NCI-H82 (cell line): ENCODE data around the gene GCSAM.

Source experiments
- DNase-seq: peaks from one replicate; lab custom pipeline; 2025; lab: John Stamatoyannopoulos, UW

The GCSAM gene

DNA sequence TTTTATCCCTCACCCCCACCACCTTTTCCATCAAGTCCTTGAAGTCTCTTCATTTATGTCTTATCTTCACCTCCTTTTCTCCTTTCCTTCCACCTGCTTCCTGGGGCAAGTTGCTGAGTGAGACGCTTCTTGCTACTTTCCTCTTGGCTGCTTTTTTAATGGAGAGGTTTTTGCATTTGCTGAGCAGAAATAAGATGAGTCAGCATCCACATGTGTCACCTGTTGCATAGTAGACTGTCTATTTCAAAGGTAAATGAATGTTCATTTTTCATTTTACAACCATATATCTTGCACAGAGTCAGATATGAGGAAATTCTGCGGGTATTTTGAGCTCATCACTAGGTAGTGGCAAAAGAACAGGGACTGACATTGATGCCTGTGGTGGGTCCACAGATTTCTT is 28.3 kb downstream of the GCSAM start:
- DNase-seq, result no peak

DNA sequence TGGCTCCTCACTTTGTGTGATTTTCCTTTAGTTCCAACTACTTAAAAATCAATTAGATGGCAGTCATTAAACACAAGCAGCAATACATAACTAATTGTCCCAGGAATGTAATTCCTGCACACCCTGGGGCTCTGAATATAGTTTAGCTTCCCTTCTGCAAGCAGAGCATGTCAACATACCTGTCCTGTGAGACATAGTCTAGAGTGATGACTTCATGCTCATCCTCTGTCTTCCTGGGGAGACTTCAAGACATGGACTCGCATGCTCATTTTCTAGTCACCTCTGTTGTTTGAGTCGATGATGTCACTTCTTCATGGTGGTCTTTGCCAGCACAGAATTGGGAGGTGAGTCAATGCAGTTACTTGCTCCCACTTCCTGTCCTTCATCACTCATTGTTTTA is 31.1 kb downstream of the GCSAM start:
- DNase-seq, result no peak

DNA sequence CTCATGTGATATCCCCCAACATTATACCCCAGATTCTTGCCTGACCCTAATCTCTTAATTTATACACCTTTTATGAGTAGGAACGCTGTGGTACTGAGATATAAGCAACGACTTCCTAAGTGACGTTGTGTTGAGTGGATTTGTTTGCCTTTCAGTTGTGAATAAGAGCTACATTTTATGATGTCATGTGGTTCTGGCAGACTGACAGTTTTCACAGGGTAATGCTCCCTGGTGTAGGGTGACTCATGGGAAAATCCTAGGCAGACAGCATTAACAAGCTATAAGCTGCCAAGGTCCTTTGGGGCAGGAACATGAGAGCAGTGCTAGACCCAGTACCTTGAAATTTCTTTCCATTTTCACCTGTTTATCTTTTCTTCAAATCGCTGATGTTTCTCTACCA is 35.7 kb downstream of the GCSAM start:
- DNase-seq, result peak; percentile 15

DNA sequence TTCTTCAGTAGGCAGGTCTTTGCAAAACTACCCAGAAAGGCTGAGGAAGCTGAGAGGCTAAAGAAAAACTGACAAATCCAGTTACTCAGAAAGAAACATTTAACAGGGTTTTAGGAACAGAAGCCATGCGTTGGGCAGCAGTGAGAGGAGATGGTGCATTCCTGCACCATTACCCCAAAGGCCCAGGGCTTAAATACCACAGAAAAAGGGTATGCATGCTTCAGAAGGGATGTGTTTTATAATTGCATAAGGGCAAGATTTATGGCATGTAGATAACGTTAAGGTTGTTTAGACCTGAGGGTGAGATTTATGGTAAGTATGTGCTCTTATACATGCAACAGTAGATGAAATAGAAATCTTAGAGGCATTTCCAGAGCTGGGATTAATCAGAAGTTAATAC is 36.9 kb downstream of the GCSAM start:
- no peak for DNase-seq

DNA sequence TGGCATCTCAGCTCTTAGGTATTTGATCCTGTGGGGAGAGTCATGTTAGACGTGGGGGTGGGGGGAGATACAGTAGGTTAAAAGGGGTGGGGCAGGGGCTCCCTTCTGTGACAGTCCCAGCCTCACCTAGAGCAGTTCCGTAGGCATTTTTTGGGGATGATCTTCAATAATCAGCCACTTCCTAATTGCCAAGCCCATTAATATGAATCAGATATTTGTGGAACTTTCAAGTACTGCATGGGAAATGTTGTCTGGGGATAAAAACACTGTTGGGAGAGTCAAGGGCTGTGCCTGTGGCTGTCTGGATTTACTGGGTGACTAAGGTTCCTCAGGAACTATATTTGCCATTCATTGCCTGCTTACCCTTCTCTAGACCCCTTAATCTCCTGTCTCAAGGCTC is 37.3 kb downstream of the GCSAM start:
- DNase-seq, result no peak

DNA sequence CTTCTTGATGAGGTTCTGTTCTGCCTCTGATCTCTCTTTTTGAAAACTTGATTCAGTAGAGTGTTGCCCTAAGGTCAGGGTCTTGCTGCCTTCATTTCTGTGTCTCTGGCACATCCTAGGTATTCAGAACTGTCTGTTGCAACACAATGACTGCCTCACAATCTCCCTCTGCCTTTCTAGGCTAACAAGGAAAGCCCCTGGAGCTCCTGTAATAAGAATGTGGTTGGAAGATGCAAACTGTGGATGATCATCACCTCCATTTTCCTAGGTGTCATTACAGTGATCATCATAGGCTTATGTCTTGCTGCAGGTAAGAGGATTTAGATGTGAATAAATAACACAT is 39.9 kb downstream of the GCSAM start:
- no peak for DNase-seq

DNA sequence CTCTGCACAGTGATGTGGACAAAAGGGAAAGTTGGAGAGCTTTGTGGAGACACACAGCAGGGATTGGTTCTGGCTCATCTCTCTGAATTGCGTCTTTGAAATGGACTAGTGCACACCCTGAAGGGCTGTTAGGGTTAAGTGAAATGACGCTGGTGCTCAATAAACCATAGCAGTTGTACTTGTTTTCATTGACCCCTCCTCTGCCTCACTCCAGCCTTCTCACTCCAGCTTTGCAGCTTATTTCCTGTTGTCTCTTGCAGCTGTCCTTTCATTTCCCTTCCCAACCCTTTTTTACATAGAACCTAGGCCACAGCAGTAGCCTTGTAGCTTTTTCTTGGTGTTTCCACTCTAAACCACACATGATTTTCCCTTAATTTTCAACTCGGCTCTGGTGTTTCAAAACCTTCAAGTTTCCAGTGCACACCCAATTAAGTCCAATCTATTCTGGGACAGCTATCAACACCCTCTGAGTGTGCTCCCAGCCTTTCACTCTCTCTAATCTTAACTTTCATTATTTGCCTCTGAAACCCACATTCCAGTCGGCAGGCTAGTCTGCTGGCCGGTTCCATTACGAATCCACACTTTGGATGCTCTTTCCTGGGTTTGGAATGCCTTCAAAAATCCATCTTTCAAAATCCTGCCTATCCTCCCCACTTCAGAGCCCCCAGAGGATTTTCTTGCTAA is 40.4 kb downstream of the GCSAM start:
- no peak for DNase-seq

DNA sequence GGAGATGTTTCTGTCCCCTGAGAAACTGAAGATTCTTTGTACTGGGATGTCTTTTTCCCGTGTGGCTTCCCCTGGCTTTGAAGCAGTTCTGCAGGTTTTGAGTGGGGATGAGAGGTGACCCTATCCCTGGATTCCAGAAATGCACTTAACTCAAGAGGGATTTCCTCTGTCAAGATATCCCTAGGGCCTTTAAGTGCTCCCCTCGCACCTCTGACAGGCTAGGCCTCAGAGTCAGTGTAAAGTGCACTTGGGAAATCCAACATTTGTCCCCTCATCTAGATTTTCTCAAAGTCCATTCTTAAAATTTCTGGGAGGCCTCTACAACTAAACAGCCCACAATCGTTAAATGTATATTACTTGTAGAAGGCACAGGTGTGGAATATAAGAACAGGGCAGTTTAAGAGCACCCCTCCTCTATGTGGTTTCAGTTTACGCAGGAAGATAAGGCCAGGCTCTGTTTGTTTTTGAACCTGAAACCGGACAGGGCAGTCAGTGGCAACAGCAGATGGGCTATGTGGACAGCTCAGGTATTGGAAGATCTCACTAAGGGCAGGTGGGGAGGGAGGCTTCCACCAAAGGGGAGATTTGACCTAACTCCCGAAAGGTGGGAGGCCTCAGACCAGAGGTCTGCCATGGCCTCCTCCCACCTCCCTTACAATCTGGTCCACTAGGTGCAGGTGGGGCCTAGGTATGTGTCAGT is 42.0 kb downstream of the GCSAM start:
- no peak for DNase-seq

DNA sequence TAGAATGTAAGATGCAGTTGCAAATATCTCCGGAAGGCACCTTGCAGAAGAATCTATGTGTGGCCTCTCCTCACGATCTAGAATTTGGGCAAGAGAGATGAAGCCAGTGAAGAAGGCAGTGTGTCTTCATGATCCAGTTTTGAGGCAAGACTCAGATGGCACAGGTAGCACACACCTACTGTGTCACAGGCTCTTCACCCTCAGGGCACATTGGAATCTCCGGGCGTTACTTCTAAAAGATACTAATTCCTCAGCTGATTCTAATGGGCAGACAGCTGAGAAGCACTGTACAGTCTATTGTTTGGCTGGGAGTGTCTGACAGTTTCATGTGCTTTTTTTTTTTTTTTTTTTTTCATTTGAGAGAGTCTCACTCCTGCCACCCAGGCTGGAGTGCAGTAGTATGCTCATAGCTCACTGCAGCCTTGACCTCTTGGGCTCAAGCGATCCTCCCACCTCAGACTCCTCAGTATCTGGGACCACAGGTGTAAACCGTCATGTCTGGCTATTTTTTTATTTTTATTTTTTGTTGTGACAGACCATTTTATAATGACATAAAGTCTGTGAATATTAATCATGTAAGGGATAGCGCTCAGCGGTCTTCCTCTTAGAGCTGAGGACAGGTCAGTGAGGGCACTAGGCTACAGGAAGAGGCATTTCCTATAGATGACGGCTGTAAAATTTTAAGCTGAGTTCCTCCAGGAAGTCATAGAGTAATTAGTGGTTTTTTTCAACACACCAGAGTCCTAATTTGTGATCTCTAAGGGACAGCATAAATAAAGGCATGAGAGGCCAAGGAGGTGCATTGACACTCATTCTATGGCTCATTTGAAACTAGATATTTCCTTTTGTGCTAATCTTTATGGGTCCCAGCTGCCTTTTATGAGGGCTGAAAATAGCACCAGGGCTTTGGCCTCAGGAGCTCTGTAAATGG is 42.8 kb downstream of the GCSAM start:
- no peak for DNase-seq

DNA sequence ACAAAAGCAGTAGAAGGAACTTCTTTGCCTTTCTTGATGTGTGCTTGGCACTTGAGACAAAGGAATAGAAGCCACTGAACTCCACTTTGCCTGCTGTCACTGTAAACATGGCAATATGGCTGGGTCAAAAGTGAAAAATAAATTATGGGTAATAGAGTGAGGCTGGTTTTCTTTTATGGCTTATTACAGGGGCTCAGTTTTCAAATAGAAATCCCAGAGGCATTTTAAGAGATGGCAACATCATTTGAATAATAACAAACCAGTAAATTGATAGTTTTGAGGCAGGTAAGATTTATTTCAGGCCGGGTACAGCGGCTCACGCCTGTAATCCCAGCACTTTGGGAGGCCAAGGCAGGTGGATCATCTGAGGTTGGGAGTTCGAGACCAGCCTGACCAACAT is 44.1 kb downstream of the GCSAM start:
- DNase-seq, result no peak

DNA sequence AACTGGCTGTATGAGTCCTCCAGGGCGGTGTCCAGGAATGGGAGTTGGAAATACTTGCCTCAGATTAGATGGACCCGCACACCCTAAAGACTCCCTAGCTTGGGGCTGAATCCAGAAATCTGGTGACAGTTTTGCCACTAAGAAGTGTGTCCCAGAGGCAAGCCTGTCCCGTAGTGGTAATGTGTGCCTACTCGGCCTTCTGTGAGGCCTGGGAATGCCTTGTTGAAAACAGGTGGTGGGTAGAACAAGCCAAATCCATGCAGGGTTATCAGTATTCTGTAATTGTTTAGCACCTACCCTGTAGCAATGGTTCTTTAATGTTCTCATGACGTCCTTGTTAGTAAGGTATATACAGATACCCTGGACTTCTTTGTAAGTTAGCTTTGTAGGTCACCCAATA is 45.3 kb downstream of the GCSAM start:
- DNase-seq, result no peak

DNA sequence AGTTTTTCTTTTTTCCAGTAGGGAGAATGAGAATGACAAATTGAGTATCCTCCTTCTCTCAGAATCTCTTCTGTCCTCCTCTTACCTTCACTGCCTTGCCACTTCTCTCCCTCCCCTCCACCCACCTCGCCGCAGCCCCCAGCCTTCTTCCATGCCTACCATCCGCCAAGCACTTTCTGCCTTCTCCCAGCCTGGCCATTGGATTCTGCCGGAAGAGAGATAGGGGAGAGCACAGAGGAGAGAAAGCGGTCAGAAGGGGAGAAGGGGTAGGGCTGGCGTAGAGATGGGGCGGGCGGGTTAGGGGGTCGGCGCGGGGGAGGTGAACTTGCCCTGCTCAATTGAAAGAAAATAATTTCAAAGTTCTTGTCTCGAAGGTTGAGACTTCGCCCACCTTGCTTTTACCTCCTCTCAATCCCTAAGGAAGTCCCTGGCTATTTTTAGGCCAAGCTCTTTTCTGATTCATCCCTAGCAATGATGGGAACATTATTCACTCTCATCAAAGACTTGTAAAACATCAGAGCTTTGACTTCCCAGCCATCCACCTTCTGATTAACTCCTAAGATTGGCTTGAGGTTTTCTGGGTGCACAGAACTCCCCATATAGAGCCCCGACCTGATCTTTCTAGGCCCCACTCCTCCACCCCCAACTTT is 46.0 kb downstream of the GCSAM start:
- DNase-seq, result no peak

DNA sequence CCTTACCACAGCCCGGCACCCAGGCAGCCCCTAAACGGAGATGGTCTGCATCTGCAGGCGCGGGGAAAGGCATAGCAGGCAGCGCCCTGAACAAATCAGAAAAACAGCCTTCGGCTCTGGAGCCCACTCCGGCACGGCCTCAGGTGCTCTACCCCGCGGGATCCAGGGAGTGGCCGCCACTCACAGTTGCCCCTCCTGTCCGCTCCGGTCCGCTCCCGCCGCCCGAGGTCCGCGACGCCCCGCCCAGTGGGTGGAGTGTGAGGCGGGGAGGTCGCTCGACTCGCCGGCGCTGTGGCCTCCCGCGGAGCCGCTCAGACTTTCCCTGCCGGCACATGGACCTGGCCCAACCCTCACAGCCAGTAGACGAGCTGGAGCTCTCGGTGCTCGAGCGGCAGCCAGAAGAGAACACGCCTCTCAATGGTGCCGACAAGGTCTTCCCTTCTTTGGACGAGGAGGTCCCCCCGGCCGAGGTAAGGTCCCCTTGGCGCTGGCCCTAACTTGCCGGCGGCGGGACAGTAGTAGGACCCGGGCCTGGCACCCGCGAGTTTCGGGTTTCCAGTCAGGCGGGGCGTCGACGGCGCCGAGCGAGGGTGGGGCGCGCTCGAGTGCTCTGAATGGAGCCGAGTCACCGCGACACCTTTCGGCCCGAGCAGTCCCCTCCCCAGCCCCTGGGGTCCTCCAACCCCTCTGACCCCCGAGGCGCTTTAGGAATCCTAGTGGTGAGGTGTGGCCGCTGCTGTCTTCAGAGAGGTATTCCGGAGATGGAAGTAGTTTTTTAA is 46.8 kb downstream of the GCSAM start, which contains the start of gene C3orf52:
Gene C3orf52, plus strand, starts transcription at position 314 of the 779 bp plus-strand sequence. Its CDS starts 19 bp downstream, at position 333.
- DNase-seq, result peak; percentile 90

DNA sequence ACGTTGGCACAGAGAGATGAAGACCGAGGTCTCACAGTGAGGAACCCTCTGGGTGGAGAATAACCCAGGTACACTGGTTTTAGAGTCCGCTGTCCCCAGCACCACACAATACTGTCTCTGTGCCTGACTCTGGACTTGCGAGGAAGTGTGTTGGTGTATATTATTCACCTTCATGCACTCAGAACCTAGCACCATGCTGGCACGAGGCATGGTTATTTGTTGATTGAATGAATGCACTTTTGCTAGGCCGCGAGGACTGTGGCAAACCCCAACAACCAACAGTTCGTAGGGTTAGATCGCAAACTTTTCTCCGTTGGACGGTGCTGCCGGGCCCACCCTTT is 47.3 kb downstream of the GCSAM start:
- no peak for DNase-seq

DNA sequence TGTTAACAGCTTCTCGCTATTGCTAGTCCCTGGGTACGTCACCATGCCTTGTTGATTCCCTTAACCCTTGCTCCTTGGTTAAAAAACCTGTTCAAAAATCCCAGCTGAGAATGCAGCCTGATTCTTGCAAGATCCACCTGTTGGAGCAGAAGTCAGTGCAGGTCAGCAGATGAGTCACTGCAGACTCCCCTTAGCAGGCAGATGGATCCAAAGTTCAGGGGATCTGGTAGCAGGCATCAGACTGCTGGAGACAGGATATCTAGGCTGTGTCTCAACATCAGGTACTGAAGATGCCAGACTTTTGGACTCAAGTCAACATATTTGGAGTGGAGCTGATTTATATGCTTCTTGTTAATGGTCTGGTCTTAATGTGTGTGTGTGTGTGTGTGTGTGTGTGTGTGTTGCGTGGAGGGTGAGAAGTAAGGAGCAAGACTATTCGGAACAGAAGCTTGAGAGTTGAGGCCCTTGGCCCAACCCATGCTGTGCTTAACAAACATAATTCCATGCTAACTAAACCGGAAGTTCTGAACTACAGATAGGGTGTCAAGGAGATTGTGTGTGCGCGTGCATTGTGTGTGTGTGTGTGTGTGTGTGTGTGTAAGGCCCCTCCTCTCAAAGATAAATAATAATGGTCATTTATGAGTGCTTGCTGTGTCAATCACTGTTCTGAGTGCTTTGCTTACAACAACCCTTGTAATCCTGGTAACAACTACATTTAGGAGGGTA is 47.9 kb downstream of the GCSAM start:
- DNase-seq, result peak; percentile 14

DNA sequence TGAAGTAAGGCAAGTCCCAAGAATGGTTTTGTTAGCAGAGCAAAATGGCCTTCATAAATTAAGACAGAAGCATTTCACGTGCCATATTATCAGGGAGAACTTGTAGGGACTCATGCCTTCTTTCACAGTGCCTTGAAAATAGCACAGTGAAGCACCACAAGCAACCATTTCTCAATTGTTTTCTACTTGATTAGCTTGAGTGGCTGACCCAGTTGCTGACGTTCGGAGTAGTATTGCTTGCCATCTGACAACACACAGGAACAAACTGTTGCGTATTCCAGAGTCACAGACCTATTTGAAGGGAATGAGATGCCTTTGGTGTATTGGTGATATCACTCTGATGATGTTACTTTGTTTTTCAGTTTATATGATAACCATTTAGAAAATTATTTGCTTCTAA is 49.8 kb downstream of the GCSAM start:
- DNase-seq, result no peak

DNA sequence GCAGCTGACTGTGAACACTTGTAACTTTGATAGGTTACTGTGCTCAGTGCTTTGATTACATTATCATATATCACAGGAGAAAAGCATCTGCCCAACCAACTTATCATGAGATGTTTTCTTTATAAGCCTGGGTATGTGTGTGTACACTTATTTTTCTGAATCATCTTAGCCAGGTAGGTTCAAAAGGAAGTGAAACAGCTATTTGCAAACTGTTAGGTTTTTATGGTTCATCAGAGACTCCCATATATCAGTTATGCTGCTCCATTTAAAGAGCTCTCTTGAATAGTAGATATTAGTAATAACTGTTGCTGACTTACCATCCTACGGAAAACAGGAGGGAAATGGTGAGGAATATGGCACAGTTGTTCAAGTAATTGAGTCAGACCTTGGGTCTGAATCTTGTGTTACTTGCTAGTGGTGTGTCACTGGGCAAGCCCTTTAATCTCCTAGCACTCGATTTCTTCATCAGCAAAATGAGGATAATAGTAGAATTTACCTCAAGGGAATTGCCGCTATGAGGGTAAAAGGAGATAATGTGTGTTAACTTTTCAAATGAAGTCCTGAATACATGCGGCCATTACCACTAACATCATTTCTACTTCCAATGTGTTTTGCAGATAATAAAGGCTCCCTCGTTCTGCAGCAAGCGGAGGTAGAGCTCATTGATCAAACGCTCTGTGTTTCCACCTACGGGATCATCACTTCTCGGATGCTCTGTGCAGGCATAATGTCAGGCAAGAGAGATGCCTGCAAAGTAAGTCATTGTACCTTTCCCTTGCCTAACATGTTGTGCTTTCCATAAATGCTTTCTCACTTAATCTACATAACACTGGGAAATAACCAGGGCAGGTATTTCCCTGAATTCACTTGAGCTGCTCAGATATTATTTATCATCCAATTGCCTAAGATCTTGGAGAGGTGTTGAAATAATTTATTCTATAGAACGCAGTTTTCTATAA is 54.6 kb downstream of the GCSAM start:
- DNase-seq, result no peak

DNA sequence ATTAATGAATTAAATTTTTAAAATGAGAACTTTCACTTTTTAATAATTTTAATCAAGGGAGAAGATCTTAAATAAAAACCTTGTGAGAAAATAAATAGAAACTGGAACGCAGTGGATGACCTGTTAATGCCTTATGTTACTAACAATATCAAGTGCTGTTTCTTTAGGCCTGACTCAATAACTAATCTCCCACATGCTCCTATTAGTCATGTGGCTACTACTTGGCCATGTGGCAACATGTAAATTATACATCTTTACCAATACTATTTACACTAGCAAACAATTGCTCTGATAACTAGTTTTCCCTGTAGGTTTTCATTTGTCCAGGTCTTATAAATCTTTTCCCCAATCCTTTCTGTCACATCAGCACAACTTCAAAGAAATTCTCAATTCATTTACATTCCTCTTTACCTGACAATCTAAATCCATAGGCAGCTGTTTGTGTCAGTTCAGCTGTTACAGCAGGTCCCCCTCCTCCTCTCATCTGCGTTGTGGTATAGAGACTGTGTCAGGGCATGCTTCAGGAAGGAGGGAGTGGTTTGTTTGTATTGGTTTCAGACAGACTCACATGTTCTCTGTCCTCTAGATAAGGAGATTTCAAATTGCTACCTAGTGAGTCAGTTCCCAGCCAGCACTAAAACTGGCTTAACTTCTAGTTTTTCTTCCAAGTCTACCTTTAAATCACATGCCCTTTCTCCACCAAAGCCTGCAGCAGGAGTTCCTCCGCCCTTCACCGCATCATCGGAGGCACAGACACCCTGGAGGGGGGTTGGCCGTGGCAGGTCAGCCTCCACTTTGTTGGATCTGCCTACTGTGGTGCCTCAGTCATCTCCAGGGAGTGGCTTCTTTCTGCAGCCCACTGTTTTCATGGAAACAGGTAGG is 58.2 kb downstream of the GCSAM start:
- DNase-seq, result peak; percentile 83

DNA sequence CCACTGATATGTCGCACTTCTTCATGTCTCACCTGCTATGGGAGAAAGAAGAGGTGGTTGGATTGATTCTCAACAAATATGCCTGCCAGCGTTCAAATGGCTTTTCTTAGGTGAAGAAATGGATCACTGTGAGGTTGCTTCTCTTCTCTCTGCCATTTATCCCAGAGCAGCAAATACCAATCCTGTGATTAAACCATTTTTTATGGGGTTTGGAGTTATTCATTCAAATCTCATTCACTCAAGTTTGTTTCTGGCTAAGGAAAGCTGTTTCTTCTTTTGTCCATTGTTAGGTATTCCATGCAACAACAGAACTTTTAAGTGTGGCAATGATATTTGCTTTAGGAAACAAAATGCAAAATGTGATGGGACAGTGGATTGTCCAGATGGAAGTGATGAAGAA is 59.0 kb downstream of the GCSAM start:
- no peak for DNase-seq
